HG02840 (cell line): Measurements from ENCODE around the gene MSRB1.

Experiments used
- ATAC-seq: cut with Tn5 transposase; IDR thresholded peaks from one replicate; pipeline ENCODE4 v1.9.1; 2021; ENCODE audit warnings: mild to moderate bottlenecking, moderate library complexity, moderate number of reproducible peaks; ENCODE audit not compliant: unreplicated experiment, low FRiP score

Gene MSRB1

GRCh38 chr16:1918351-1919326 lies 24.4 kb downstream of the MSRB1 start, which contains the start of gene HS3ST6:
HS3ST6 (minus strand) TSS chr16:1918415; CDS start chr16:1918323, 92 bp downstream.
- ATAC-seq, result no peak

- no peak for ATAC-seq
Measured at GRCh38 chr16:1917665-1918350, 25.2 kb downstream of the MSRB1 start.

- no peak for ATAC-seq
Measured at GRCh38 chr16:1917056-1917664, 25.8 kb downstream of the MSRB1 start.

- no peak for ATAC-seq
Measured at GRCh38 chr16:1916640-1916990, 26.4 kb downstream of the MSRB1 start.

- ATAC-seq, result no peak
Measured at GRCh38 chr16:1915732-1916639, 27.0 kb downstream of the MSRB1 start.

- no peak for ATAC-seq
Measured at GRCh38 chr16:1914988-1915387, 28.0 kb downstream of the MSRB1 start.

- ATAC-seq, result no peak
Measured at GRCh38 chr16:1914084-1914608, 28.9 kb downstream of the MSRB1 start.

- no peak for ATAC-seq
Measured at GRCh38 chr16:1913327-1914083, 29.5 kb downstream of the MSRB1 start.

GRCh38 chr16:1912215-1912543 lies 30.8 kb downstream of the MSRB1 start:
- no peak for ATAC-seq

GRCh38 chr16:1911467-1912214 lies 31.4 kb downstream of the MSRB1 start:
- no peak for ATAC-seq

GRCh38 chr16:1909561-1910231 lies 33.3 kb downstream of the MSRB1 start:
- ATAC-seq, result no peak

GRCh38 chr16:1908983-1909382 lies 34.0 kb downstream of the MSRB1 start:
- ATAC-seq, result no peak

GRCh38 chr16:1908184-1908583 lies 34.8 kb downstream of the MSRB1 start:
- ATAC-seq, result no peak

GRCh38 chr16:1907226-1907860 lies 35.7 kb downstream of the MSRB1 start:
- no peak for ATAC-seq

GRCh38 chr16:1906846-1907165 lies 36.2 kb downstream of the MSRB1 start:
- no peak for ATAC-seq

- no peak for ATAC-seq
Measured at GRCh38 chr16:1906055-1906845, 36.7 kb downstream of the MSRB1 start.
